H9 (cell line): ENCODE results near the gene ENOX1. TPM values are rescaled to one million over a fixed set of nuclear protein-coding genes. Genes with fewer than 3 reads are reported as not detected.

Experiments used
- DNase-seq: peaks from one replicate; pipeline ENCODE4 v3.0.0-alpha.2; 2017
- H2AFZ ChIP-seq: one replicate; pipeline ENCODE4 v1.6.1; 2013; ENCODE audit warnings: mild to moderate bottlenecking, low read length, control low read depth, moderate library complexity
- H2AK5ac ChIP-seq: 2 replicates; pipeline ENCODE4 v1.6.1; 2013; ENCODE audit warnings: low read length, control low read depth, mixed read lengths; ENCODE audit not compliant: insufficient read length
- H2BK120ac ChIP-seq: one replicate; pipeline ENCODE4 v1.6.1; 2013; ENCODE audit warnings: low read depth, mild to moderate bottlenecking, low read length, control low read depth, inconsistent platforms; ENCODE audit not compliant: poor library complexity, severe bottlenecking
- H2BK12ac ChIP-seq: 2 replicates; pipeline ENCODE4 v1.6.1; 2013; ENCODE audit warnings: low read length, control low read depth, mixed read lengths, low read depth; ENCODE audit not compliant: insufficient read length
- H2BK15ac ChIP-seq: 2 replicates; pipeline ENCODE4 v1.6.1; 2013; ENCODE audit warnings: low read depth, low read length, control low read depth
- H2BK20ac ChIP-seq: one replicate; pipeline ENCODE4 v1.6.1; 2013; ENCODE audit warnings: low read depth, mild to moderate bottlenecking, low read length, control low read depth, inconsistent platforms; ENCODE audit not compliant: poor library complexity, severe bottlenecking
- H2BK5ac ChIP-seq: 2 replicates; pipeline ENCODE4 v1.6.1; 2013; ENCODE audit warnings: low read length, control low read depth, mixed read lengths; ENCODE audit not compliant: insufficient read length
- H3K14ac ChIP-seq: 2 replicates; pipeline ENCODE4 v1.6.1; 2013; ENCODE audit warnings: low read length, control low read depth; ENCODE audit not compliant: insufficient read depth
- H3K18ac ChIP-seq: 2 replicates; pipeline ENCODE4 v1.6.1; 2013; ENCODE audit warnings: low read depth, mild to moderate bottlenecking, mixed read lengths, low read length, control low read depth; ENCODE audit not compliant: insufficient read length
- H3K23ac ChIP-seq: 2 replicates; pipeline ENCODE4 v1.6.1; 2013; ENCODE audit warnings: low read length, control low read depth, mixed read lengths, low read depth; ENCODE audit not compliant: insufficient read length
- H3K23me2 ChIP-seq: 2 replicates; pipeline ENCODE4 v1.6.1; 2013; ENCODE audit warnings: low read depth, mild to moderate bottlenecking, mixed read lengths, low read length, control low read depth; ENCODE audit not compliant: insufficient read length, poor library complexity, severe bottlenecking
- H3K27ac ChIP-seq: 2 replicates; pipeline ENCODE4 v1.5.1; 2013; ENCODE audit warnings: low read length, control low read depth, mixed read lengths, low read depth; ENCODE audit not compliant: insufficient read length
- H3K27me3 ChIP-seq: 2 replicates; pipeline ENCODE4 v1.6.1; 2013; ENCODE audit warnings: low read length, control low read depth, inconsistent platforms; ENCODE audit not compliant: insufficient read depth
- H3K4ac ChIP-seq: 2 replicates; pipeline ENCODE4 v1.6.1; 2013; ENCODE audit warnings: low read depth, mild to moderate bottlenecking, control low read depth, inconsistent platforms, low read length, moderate library complexity
- H3K4me1 ChIP-seq: 2 replicates; pipeline ENCODE4 v1.6.1; 2013; ENCODE audit warnings: low read length, control low read depth, inconsistent platforms; ENCODE audit not compliant: insufficient read depth
- H3K4me2 ChIP-seq: 2 replicates; pipeline ENCODE4 v1.6.1; 2013; ENCODE audit warnings: low read length, control low read depth, mixed read lengths; ENCODE audit not compliant: insufficient read length, insufficient read depth
- H3K56ac ChIP-seq: 2 replicates; pipeline ENCODE4 v1.6.1; 2013; ENCODE audit warnings: low read depth, mild to moderate bottlenecking, mixed read lengths, low read length, control low read depth; ENCODE audit not compliant: insufficient read length
- H3K79me1 ChIP-seq: 2 replicates; pipeline ENCODE4 v1.6.1; 2013; ENCODE audit warnings: low read depth, mild to moderate bottlenecking, moderate library complexity, low read length, control low read depth, inconsistent platforms; ENCODE audit not compliant: insufficient read depth, poor library complexity, severe bottlenecking
- H3K79me2 ChIP-seq: 2 replicates; pipeline ENCODE4 v1.6.1; 2013; ENCODE audit warnings: low read length, control low read depth, inconsistent platforms; ENCODE audit not compliant: insufficient read depth
- H3K9ac ChIP-seq: 2 replicates; pipeline ENCODE4 v1.6.1; 2013; ENCODE audit warnings: low read length, control low read depth, mixed read lengths; ENCODE audit not compliant: insufficient read length; ENCODE audit errors: extremely low read depth
- H3K9me3 ChIP-seq: one replicate; pipeline ENCODE4 v1.6.1; 2013; ENCODE audit warnings: low read depth, low read length, inconsistent platforms; ENCODE audit not compliant: control insufficient read depth
- H3T11ph ChIP-seq: one replicate; pipeline ENCODE4 v1.6.1; 2013; ENCODE audit warnings: mild to moderate bottlenecking, low read length, control low read depth, inconsistent platforms
- H4K20me1 ChIP-seq: one replicate; pipeline ENCODE4 v1.6.1; 2013; ENCODE audit not compliant: control insufficient read depth, insufficient read length, insufficient read depth
- H4K5ac ChIP-seq: 2 replicates; pipeline ENCODE4 v1.6.1; 2013; ENCODE audit warnings: low read depth, mild to moderate bottlenecking, mixed read lengths, low read length, control low read depth; ENCODE audit not compliant: insufficient read length
- H4K8ac ChIP-seq: replicated peaks from 2 replicates; pipeline ENCODE4 v1.6.1; 2013; ENCODE audit warnings: low read length, control low read depth, mixed read lengths, low read depth; ENCODE audit not compliant: insufficient read length
- H4K91ac ChIP-seq: 2 replicates; pipeline ENCODE4 v1.6.1; 2013; ENCODE audit warnings: low read depth, mild to moderate bottlenecking, moderate library complexity, mixed read lengths, low read length, control low read depth; ENCODE audit not compliant: insufficient read length
- H3K27ac Mint-ChIP-seq, 3 experiments: 2 replicates in 2 of 3; 3 replicates in 1 of 3; pipeline ENCODE4 v1.8.0; 2020 to 2021; ENCODE audit warnings: mixed read lengths in 3 of 3, mild to moderate bottlenecking in 1 of 3, moderate library complexity in 1 of 3
- H3K27me3 Mint-ChIP-seq: 2 replicates; pipeline ENCODE4 v1.8.0; 2021; ENCODE audit warnings: low read depth, mild to moderate bottlenecking, moderate library complexity, mixed read lengths
- H3K36me3 Mint-ChIP-seq, 3 experiments: 2 replicates in 2 of 3; 3 replicates in 1 of 3; pipeline ENCODE4 v1.8.0; 2020 to 2021; ENCODE audit warnings: low read depth in 3 of 3, mixed read lengths in 3 of 3; ENCODE audit not compliant: insufficient read depth in 1 of 3
- H3K4me1 Mint-ChIP-seq, 2 experiments: 2 replicates each; pipeline ENCODE4 v1.8.0; 2020; ENCODE audit warnings: mixed read lengths in 2 of 2
- H3K4me3 Mint-ChIP-seq, 2 experiments: 2 replicates in 1 of 2; 3 replicates in 1 of 2; pipeline ENCODE4 v1.8.0; 2020 to 2021; ENCODE audit warnings: mild to moderate bottlenecking in 2 of 2, mixed read lengths in 2 of 2, moderate library complexity in 1 of 2
- H3K9me3 Mint-ChIP-seq, 2 experiments: 2 replicates in 1 of 2; 3 replicates in 1 of 2; pipeline ENCODE4 v1.8.0; 2020; ENCODE audit warnings: mild to moderate bottlenecking in 2 of 2, mixed read lengths in 2 of 2, moderate library complexity in 1 of 2
- WGBS: extraction: QIAGEN DNeasy Blood & Tissue Kit; methylation state at CpG from one replicate; pipeline ENCODE4 v1.1.7; 2013; ENCODE audit warnings: missing lambda C conversion rate, low lambda C conversion rate, mixed read lengths; ENCODE audit not compliant: insufficient read length; ENCODE audit errors: extremely low coverage; 5-methylcytosine and 5-hydroxymethylcytosine counted together
- total RNA-seq: library from RNA; stranded (reverse); gene quantifications from 2 replicates; pipeline ENCODE4 v1.2.1, GENCODE V29; 2021
- TF ChIP-seq, protein P1 (sequence below): fragments of 200-600 bp; sonication (generic); conservative IDR thresholded peaks from 3 replicates; pipeline ENCODE4 v1.8.0; 2021; ENCODE audit warnings: antibody characterized with exemption, mild to moderate bottlenecking

ENOX1 gene
- total RNA-seq, 1 experiment from 2014 or later: 0.24 TPM

GRCh38 chr13:43244481-43244880, 542.3 kb downstream of the ENOX1 start:
- no CpG with 5 or more reads among the region's 5 CpGs for WGBS
- no peak overlapping the region for H3K27ac ChIP-seq
- no peak overlapping the region for H2BK12ac ChIP-seq
- no peak overlapping the region for H3K4ac ChIP-seq
- H3T11ph ChIP-seq: no peak overlapping the region
- no peak overlapping the region for H2BK15ac ChIP-seq
- H3K4me2 ChIP-seq: no peak overlapping the region
- H2BK5ac ChIP-seq: no peak overlapping the region
- no peak overlapping the region for H2BK120ac ChIP-seq
- Mint-ChIP-seq H3K9me3 (no peaks in the 10 kb centered on the region; a peak in 1 of 5 replicates), H3K36me3 (no peaks in the 10 kb centered on the region), H3K4me1 (peaks cover 5% of the 10 kb centered on the region in 2 experiments; a peak in 2 of 4 replicates), H3K27me3 (no peaks in the 10 kb centered on the region; the same call in 1 of the 2 replicates), H3K27ac (no peak overlapping the region), H3K4me3 (no peak overlapping the region)
- no peak overlapping the region for H3K56ac ChIP-seq
- no peak overlapping the region for H2BK20ac ChIP-seq
- H4K20me1 ChIP-seq: no peaks in the 10 kb centered on the region
- H3K23ac ChIP-seq: no peak overlapping the region
- H4K91ac ChIP-seq: no peak overlapping the region
- H3K79me2 ChIP-seq: no peaks in the 10 kb centered on the region
- H2AK5ac ChIP-seq: no peak overlapping the region
- no peaks in the 10 kb centered on the region for H3K4me1 ChIP-seq
- H4K8ac ChIP-seq: no peak overlapping the region
- H3K79me1 ChIP-seq: no peaks in the 10 kb centered on the region
- no peak overlapping the region for H4K5ac ChIP-seq
- H3K14ac ChIP-seq: no peak overlapping the region
- DNase-seq: no peak
- H3K18ac ChIP-seq: no peak overlapping the region
- H3K27me3 ChIP-seq: no peaks in the 10 kb centered on the region
- no peak overlapping the region for H3K9ac ChIP-seq
- no peak overlapping the region for H2AFZ ChIP-seq
- no peaks in the 10 kb centered on the region for H3K9me3 ChIP-seq
- TF ChIP-seq, protein P1, sequence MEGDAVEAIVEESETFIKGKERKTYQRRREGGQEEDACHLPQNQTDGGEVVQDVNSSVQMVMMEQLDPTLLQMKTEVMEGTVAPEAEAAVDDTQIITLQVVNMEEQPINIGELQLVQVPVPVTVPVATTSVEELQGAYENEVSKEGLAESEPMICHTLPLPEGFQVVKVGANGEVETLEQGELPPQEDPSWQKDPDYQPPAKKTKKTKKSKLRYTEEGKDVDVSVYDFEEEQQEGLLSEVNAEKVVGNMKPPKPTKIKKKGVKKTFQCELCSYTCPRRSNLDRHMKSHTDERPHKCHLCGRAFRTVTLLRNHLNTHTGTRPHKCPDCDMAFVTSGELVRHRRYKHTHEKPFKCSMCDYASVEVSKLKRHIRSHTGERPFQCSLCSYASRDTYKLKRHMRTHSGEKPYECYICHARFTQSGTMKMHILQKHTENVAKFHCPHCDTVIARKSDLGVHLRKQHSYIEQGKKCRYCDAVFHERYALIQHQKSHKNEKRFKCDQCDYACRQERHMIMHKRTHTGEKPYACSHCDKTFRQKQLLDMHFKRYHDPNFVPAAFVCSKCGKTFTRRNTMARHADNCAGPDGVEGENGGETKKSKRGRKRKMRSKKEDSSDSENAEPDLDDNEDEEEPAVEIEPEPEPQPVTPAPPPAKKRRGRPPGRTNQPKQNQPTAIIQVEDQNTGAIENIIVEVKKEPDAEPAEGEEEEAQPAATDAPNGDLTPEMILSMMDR: no peak
- H3K23me2 ChIP-seq: no peaks in the 10 kb centered on the region
